ENCODE data around the gene ACSS3.

Gene ACSS3

GRCh38 chr12:81245458-81245857 is 167.6 kb downstream of the ACSS3 start:
- DNase-seq: no peak

- no peak for DNase-seq
Observed at GRCh38 chr12:81245907-81246570, 168.2 kb downstream of the ACSS3 start.

- no peak for DNase-seq
Observed at GRCh38 chr12:81249976-81250375, 172.1 kb downstream of the ACSS3 start.

- DNase-seq: no peak
Observed at GRCh38 chr12:81252228-81252627, 174.3 kb downstream of the ACSS3 start.

GRCh38 chr12:81253360-81253759 is 175.5 kb downstream of the ACSS3 start:
- DNase-seq: no peak

- DNase-seq: no peak
Observed at GRCh38 chr12:81255456-81255855, 177.6 kb downstream of the ACSS3 start.

GRCh38 chr12:81255947-81256346 is 178.1 kb downstream of the ACSS3 start:
- DNase-seq: no peak

- no peak for DNase-seq
Observed at GRCh38 chr12:81257947-81258551, 180.2 kb downstream of the ACSS3 start.

- DNase-seq: no peak
Observed at GRCh38 chr12:81259360-81259759, 181.5 kb downstream of the ACSS3 start.

GRCh38 chr12:81261508-81262207 is 183.8 kb downstream of the ACSS3 start:
- no peak for DNase-seq

- no peak for DNase-seq
Observed at GRCh38 chr12:81263072-81263471, 185.2 kb downstream of the ACSS3 start.

GRCh38 chr12:81270385-81270784 is 192.5 kb downstream of the ACSS3 start:
- no peak for DNase-seq

GRCh38 chr12:81274637-81275529 is 197.0 kb downstream of the ACSS3 start:
- DNase-seq: no peak

- no peak for DNase-seq
Observed at GRCh38 chr12:81284137-81284536, 206.3 kb downstream of the ACSS3 start.

GRCh38 chr12:81288651-81289050 is 210.8 kb downstream of the ACSS3 start:
- DNase-seq: no peak

- no peak for DNase-seq
Observed at GRCh38 chr12:81294325-81295190, 216.7 kb downstream of the ACSS3 start.

- DNase-seq: no peak
Observed at GRCh38 chr12:81295251-81295650, 217.4 kb downstream of the ACSS3 start.

- DNase-seq: no peak
Observed at GRCh38 chr12:81296556-81297305, 218.9 kb downstream of the ACSS3 start.

- DNase-seq: no peak
Observed at GRCh38 chr12:81297601-81298000, 219.7 kb downstream of the ACSS3 start.

- DNase-seq: no peak
Observed at GRCh38 chr12:81300454-81300853, 222.6 kb downstream of the ACSS3 start.

- DNase-seq: no peak
Observed at GRCh38 chr12:81303935-81304334, 226.1 kb downstream of the ACSS3 start.
